Fibroblast of pulmonary artery (primary cell): Measurements from ENCODE around the gene KIAA0232.
"Not testable (repeated sequence)": the region's sequence is repeated elsewhere in the genome, so short reads cannot be mapped to it uniquely, and the experiment has no call there.

Source experiments
- DNase-seq: peaks from one replicate; pipeline ENCODE4 v3.0.0-alpha.2; 2010; ENCODE audit warnings: low read depth
- H3K4me3 ChIP-seq: replicated peaks from 2 replicates; pipeline ENCODE4 v1.5.1; 2011; ENCODE audit warnings: low read depth, mild to moderate bottlenecking, control low read depth, low read length, moderate library complexity
- TF ChIP-seq, protein P1 (sequence below): IDR thresholded peaks from 2 replicates; pipeline ENCODE4 v1.5.1; 2011; ENCODE audit warnings: mild to moderate bottlenecking, control low read depth, low read length, inconsistent platforms; ENCODE audit errors: missing control alignments

The KIAA0232 gene

DNA sequence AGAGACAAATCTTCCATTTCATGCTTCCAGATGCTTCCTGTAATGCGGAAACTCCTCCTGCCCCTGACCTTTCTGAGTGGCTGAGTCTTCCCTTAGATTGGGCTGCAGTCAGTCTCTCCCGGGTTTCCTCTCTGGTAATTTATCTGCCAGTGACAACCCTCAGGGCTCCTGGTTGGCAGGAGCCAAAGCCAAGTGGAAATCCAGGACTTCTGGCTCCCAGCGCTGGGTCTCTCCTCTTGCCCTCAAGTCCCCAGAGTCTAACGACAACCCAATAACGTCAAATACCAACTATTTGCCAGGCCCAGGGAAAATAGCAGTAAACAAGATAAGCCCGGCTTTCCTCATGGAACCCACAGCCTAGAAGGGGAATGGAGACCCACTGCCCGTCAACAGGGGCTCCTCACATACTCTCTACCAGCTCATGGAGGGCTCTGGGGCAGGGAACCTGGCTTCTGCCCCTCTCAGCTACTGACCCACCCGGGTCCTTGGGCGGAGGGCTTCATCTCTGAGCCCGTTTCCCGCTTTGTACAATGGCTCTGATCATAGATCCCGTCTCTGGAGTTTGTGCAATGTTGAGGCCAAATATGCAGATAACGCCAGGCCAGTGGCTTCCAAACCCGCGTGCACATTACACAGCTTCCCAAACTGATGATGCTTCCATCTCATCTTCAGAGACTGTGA is 126.0 kb downstream of the KIAA0232 start:
- H3K4me3 ChIP-seq = peak overlapping the region; percentile 75
- TF ChIP-seq, protein P1, sequence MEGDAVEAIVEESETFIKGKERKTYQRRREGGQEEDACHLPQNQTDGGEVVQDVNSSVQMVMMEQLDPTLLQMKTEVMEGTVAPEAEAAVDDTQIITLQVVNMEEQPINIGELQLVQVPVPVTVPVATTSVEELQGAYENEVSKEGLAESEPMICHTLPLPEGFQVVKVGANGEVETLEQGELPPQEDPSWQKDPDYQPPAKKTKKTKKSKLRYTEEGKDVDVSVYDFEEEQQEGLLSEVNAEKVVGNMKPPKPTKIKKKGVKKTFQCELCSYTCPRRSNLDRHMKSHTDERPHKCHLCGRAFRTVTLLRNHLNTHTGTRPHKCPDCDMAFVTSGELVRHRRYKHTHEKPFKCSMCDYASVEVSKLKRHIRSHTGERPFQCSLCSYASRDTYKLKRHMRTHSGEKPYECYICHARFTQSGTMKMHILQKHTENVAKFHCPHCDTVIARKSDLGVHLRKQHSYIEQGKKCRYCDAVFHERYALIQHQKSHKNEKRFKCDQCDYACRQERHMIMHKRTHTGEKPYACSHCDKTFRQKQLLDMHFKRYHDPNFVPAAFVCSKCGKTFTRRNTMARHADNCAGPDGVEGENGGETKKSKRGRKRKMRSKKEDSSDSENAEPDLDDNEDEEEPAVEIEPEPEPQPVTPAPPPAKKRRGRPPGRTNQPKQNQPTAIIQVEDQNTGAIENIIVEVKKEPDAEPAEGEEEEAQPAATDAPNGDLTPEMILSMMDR = no peak
- DNase-seq = no peak

DNA sequence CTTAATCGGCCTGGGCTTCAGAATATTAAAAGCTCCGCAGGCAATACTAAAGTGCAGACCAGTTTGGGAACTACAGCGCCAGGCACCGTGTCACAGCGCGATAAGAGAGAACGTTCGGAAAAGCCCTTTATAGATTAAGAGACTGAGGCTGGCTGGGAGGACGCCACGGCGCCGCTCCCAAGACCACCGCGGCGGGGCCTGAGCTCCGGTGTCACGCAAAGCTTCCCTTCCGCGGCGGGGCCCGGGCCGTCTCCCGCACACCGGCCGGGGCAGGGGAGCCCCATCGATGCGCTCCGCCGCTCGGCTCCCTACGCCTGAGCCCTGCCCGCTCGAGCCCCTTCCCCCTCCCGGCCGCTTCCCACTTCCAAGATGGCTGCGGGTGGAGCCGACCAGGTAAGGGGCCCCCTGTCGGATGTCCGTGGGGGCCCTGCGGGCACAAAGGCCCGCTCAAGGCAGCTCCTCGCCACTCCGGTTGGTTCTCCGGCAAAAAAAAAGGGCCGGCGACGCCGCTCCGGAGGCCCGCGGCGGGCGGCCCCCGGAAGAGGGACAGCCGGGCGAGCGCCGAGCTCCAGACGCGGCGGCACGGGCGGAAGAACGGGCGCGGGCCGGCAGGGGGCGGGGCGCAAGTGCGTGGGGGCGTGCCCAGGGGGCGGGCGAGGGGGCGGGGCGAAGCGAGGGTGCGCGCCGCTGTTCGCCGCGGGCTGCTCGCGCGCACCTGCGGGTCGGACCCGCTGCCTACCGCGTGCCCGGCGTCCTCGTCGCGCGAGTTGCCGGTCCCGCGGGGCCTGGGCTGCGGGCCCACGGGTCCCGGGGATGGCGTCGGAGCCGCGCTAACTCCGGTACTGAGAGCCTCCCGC is 126.8 kb downstream of the KIAA0232 start, which contains the start of gene TBC1D14:
Gene TBC1D14 (plus strand): TSS at position 714 of the 857 bp plus-strand sequence. CDS start 13,564 bp downstream, outside the sequence.
- TF ChIP-seq, protein P1 = no peak
- peak; percentile 83 for DNase-seq
- peak within 1 kb of the TSS; percentile 75 for H3K4me3 ChIP-seq

DNA sequence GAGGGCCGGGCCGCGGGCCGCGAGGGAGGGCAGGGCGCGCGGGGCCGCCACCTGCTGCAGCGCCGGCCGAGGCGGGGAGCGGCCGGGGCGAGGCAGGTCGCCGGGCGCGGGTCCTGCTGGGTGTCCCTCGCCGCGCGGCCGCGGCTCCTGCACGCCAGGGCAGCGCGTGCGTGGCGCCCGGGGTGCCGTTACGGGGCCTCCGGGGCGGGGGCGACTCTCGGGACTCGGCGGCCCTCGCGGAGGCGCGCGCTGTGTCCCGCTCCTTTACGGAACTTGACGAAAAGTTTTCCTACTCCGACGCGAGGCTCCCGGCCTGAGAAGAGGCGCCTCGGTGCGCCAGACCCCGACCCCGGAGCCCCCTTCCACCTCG is 127.4 kb downstream of the KIAA0232 start:
- H3K4me3 ChIP-seq = peak overlapping the region; percentile 75
- DNase-seq = no peak
- TF ChIP-seq, protein P1 = no peak

DNA sequence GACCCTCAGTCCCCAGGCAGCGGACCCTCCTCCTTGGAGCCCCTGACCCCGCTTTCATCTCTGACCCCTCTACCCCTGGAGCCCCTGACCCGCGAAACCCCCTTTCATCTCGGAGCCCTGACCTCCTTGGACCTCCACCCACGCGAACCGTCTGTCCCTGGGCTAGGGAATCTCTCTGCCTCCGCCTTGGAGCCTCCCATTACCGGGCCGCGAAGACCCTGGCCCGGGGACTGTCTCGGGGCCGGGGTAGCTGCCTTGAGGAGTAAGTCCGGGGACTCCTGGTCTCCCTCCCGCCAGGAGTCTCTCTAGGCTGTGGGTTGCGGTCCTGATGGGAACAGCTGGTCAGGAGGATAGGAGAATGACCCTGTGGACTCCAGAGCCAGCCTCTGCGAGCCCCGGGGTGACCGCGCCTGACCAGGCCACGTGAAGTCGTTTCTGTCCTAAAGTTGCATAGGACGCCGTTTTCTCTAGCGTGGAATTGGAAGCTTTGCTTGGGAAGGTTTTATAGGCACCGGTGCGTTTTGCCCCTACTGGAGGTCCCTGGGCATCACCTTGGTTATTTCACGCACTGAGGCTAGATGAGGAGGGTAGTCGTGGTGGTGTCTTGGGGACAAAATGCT is 127.9 kb downstream of the KIAA0232 start:
- peak overlapping the region; percentile 75 for H3K4me3 ChIP-seq
- TF ChIP-seq, protein P1 = peak; percentile 6
- no peak for DNase-seq

DNA sequence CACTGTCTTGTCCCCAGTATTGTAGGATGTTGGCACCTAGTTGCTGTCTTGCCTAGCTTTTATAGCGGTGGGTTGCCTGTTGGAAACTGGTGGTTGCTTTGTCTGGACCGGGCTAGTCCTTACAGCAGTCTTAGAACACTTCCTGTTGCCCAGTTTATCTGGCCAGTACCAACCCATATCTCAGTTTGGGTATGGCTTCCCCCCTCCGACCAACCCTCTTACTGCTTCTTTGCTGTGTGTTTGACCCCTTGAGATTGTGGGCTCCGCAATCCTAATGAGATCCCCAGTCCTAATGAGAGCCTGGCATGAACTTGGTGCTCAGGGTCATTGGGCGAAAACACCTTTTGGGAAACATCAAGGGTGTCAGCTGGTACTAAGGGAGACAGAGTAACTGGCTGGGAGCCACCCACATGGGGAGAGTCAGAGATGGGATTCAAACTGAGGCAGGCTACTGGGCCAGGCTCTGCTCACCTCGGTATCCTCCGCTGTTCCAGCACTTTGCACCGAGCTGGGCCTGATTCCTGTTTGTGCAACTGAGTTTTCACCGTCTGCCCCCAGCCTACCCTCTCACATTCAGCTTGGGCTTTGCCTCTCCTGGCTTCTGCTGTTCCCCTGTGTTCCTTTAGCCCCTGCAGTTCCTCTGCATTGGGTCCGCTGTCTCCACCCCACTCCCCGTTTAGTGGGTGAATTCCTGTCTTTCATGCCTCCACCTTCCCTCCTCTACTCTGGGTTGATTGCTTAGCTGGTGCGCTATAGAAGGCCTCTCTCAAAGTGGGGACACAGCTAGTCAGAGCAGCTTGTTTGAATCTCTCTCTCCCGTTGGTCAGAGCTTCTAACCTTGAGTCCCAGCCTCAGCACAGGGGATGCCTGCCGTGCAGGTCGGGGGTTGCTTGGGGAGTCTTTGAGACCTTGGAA is 128.7 kb downstream of the KIAA0232 start:
- no peak for DNase-seq
- TF ChIP-seq, protein P1 = no peak
- no peak overlapping the region for H3K4me3 ChIP-seq

DNA sequence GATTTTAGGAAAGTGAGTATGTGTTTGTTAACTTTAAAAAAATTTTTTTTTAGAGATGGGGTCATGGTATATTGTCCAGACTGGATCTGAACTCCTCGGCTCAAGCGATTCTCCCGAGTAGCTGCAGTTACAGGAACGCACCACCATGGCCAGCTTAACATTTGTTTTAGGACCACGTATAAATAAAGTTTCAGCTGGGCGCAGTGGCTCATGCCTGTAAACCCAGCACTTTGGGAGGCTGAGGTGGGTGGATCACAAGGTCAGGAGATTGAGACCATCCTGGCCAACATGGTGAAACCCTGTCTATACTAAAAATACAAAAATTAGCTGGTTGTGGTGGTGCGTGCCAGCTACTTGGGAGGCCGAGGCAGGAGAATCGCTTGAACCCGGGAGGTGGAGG is 129.4 kb downstream of the KIAA0232 start:
- H3K4me3 ChIP-seq = not testable (repeated sequence)

DNA sequence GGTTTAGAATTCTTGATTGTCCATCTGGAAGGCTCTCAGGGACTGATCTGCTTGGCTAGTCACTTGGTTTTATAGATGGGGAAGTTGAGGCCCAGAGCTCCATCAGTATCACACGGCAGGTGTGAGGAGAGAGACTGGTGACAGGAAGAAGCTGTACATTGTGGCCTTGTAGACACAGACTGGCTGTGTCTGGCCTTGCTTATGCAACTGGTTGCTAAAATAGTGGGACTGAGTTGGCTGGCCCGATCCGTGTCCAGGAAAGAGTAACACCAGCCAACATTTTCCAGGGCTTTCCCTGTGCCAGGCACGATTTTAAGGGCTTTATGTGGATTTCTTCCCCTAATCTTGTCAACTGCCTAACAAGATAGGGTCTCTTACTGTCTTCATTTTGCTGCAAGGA is 129.9 kb downstream of the KIAA0232 start:
- TF ChIP-seq, protein P1 = no peak
- DNase-seq = no peak
- H3K4me3 ChIP-seq = no peak overlapping the region

More for the DNA sequence above, 129.4 kb downstream of the KIAA0232 start:
- not testable (repeated sequence) for DNase-seq
